ENCODE data around the gene HDLBP. TPM values are rescaled to one million over a fixed set of nuclear protein-coding genes. Genes with fewer than 3 reads are reported as not detected.

The HDLBP gene
- total RNA-seq, 2 experiments from 2014 or later, result 278 to 297 TPM

GRCh38 chr2:241193271-241193670, 122.2 kb downstream of the HDLBP start:
- DNase-seq, result no peak
- intact Hi-C loops (cut with micrococcal nuclease), result no loop called here
- Mint-ChIP-seq H3K4me1 (ENCODE audit: low read depth) (no peaks in the 10 kb centered on the region), H3K4me3 (no peak overlapping the region), H3K9me3 (no peaks in the 10 kb centered on the region), H3K27me3 (ENCODE audit: low read depth) (no peaks in the 10 kb centered on the region), H3K27ac (no peak overlapping the region), H3K36me3 (ENCODE audit: low read depth) (no peaks in the 10 kb centered on the region)
- CTCF ChIA-PET, result no interaction called here

DNA sequence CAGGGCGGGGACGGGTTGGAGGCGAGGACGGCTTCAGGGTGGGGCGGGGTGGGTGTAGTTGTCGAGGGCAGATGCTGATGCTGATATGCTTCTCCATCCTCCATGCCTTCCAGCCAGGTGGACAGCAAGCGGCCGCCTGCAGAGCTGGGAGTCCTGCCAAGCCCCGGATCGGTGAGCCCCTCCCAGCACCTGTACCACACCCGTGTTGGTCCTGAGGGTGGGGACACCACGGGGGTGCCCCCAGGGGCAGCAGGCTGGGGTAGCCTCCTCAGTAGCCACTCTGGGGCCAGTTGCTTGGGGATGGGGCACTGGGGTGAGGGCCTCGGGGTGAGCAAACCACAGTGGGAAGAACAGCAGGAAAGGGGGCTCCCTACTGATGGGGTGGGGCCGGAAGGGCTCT, 124.4 kb downstream of the HDLBP start:
- H3K27ac Mint-ChIP-seq, result no peak overlapping the region
- intact Hi-C loops (cut with micrococcal nuclease), result no loop called here
- H3K9me3 Mint-ChIP-seq, result no peaks in the 10 kb centered on the region
- no peaks in the 10 kb centered on the region for H3K4me1 Mint-ChIP-seq (ENCODE audit: low read depth)
- CTCF ChIA-PET, result no interaction called here
- no peak overlapping the region for H3K4me3 Mint-ChIP-seq
- no peaks in the 10 kb centered on the region for H3K27me3 Mint-ChIP-seq (ENCODE audit: low read depth)
- H3K36me3 Mint-ChIP-seq (ENCODE audit: low read depth), result no peaks in the 10 kb centered on the region
- DNase-seq, result no peak

DNA sequence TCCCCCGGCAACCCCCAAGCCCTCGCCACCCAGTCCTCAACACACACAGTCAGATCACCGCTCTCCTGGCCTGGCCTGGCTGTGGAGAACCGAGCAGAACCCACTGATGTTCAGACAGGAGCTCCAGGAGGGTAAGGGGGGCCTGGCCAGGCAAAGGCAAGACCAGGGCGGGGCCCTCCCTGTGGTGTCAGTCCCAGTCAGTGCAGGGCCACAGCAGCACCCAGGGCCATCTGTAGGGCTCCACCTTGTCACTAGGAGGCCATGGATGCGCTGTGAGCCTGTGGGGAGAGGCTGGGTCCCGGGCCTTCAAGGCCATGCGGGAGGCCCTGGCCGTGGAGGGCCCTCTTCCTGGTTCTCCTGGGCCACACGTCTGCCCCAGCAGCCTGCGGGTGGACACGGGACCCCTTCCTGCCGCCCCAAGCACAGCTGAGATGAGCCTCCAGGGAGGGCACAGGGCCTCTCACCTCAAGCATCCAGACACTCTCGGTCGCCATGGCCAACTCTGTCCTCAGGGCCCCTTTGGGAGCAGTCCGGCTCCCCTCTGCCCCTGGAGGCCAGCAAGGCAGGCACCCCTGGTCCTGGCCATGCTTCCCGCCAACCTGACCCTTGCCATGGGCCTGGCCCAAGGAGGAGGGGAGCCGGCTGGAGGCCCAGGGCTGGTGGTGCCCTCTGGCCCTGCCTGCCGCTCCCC, 125.0 kb downstream of the HDLBP start:
- no peaks in the 10 kb centered on the region for H3K36me3 Mint-ChIP-seq (ENCODE audit: low read depth)
- H3K9me3 Mint-ChIP-seq, result no peaks in the 10 kb centered on the region
- H3K27ac Mint-ChIP-seq, result no peak overlapping the region
- intact Hi-C loops (cut with micrococcal nuclease), result no loop called here
- no peaks in the 10 kb centered on the region for H3K4me1 Mint-ChIP-seq (ENCODE audit: low read depth)
- CTCF ChIA-PET, result no interaction called here
- no peaks in the 10 kb centered on the region for H3K27me3 Mint-ChIP-seq (ENCODE audit: low read depth)
- no peak overlapping the region for H3K4me3 Mint-ChIP-seq
- DNase-seq, result no peak

DNA sequence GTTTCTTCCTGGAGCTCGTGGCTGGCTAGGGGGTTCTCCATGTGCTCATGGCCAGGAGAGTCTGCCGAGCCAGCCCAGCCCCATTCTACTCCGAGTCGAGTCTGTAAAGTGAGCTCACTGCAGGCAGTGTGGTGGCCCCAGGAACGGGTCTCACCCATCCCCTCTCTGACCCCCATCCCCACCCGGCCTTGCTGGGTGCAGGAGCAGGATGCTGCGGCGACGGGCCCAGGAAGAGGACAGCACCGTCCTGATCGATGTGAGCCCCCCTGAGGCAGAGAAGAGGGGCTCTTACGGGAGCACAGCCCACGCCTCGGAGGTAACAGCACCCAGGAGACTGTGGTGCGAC, 125.6 kb downstream of the HDLBP start:
- Mint-ChIP-seq H3K4me1 (ENCODE audit: low read depth) (no peaks in the 10 kb centered on the region), H3K27me3 (ENCODE audit: low read depth) (no peaks in the 10 kb centered on the region), H3K36me3 (ENCODE audit: low read depth) (no peaks in the 10 kb centered on the region), H3K4me3 (no peak overlapping the region), H3K9me3 (no peaks in the 10 kb centered on the region), H3K27ac (no peak overlapping the region)
- CTCF ChIA-PET, result no interaction called here
- no peak for DNase-seq
- intact Hi-C loops (cut with micrococcal nuclease), result no loop called here

GRCh38 chr2:241189093-241189855, 126.2 kb downstream of the HDLBP start:
- Mint-ChIP-seq H3K36me3 (ENCODE audit: low read depth) (no peaks in the 10 kb centered on the region), H3K27ac (no peak overlapping the region), H3K4me1 (ENCODE audit: low read depth) (no peaks in the 10 kb centered on the region), H3K9me3 (no peaks in the 10 kb centered on the region), H3K27me3 (ENCODE audit: low read depth) (no peaks in the 10 kb centered on the region), H3K4me3 (no peak overlapping the region)
- intact Hi-C loops (cut with micrococcal nuclease), result no loop called here
- no peak for DNase-seq
- CTCF ChIA-PET, result no interaction called here

- Mint-ChIP-seq H3K36me3 (ENCODE audit: low read depth) (peaks cover 2% of the 10 kb centered on the region), H3K27ac (no peak within 1 kb of the TSS), H3K27me3 (ENCODE audit: low read depth) (no peaks in the 10 kb centered on the region), H3K4me1 (ENCODE audit: low read depth) (no peaks in the 10 kb centered on the region), H3K9me3 (no peaks in the 10 kb centered on the region), H3K4me3 (no peak within 1 kb of the TSS)
- CTCF ChIA-PET, result no interaction called here
- no peak for DNase-seq
- intact Hi-C loops (cut with micrococcal nuclease), result no loop called here
These were observed 126.9 kb downstream of the HDLBP start, which contains the start of gene ANO7 for GRCh38 chr2:241188361-241189092. TSS of gene ANO7 (plus strand) at chr2:241188677. CDS start at chr2:241190064, 1,387 bp downstream.

- CTCF ChIA-PET, result no interaction called here
- no peaks in the 10 kb centered on the region for H3K27me3 Mint-ChIP-seq (ENCODE audit: low read depth)
These were observed 127.6 kb downstream of the HDLBP start for GRCh38 chr2:241187918-241188234.

GRCh38 chr2:241187101-241187917, 128.2 kb downstream of the HDLBP start:
- H3K4me1 Mint-ChIP-seq (ENCODE audit: low read depth), result no peaks in the 10 kb centered on the region
- H3K4me3 Mint-ChIP-seq, result no peak overlapping the region
- H3K27ac Mint-ChIP-seq, result no peak overlapping the region
- peaks cover 2% of the 10 kb centered on the region for H3K36me3 Mint-ChIP-seq (ENCODE audit: low read depth)
- intact Hi-C loops (cut with micrococcal nuclease), result no loop called here
- CTCF ChIA-PET, result no interaction called here
- no peak for DNase-seq
- H3K9me3 Mint-ChIP-seq, result no peaks in the 10 kb centered on the region
- no peaks in the 10 kb centered on the region for H3K27me3 Mint-ChIP-seq (ENCODE audit: low read depth)

More at GRCh38 chr2:241187918-241188234, 127.6 kb downstream of the HDLBP start:
- peaks cover 2% of the 10 kb centered on the region for H3K36me3 Mint-ChIP-seq (ENCODE audit: low read depth)
- H3K4me3 Mint-ChIP-seq, result no peak overlapping the region
- H3K9me3 Mint-ChIP-seq, result no peaks in the 10 kb centered on the region
- H3K27ac Mint-ChIP-seq, result no peak overlapping the region
- intact Hi-C loops (cut with micrococcal nuclease), result no loop called here
- H3K4me1 Mint-ChIP-seq (ENCODE audit: low read depth), result no peaks in the 10 kb centered on the region
- DNase-seq, result no peak

GRCh38 chr2:241185961-241186360, 129.5 kb downstream of the HDLBP start:
- Mint-ChIP-seq H3K36me3 (ENCODE audit: low read depth) (peaks cover 2% of the 10 kb centered on the region), H3K9me3 (no peaks in the 10 kb centered on the region), H3K27ac (no peak overlapping the region), H3K27me3 (ENCODE audit: low read depth) (no peaks in the 10 kb centered on the region), H3K4me1 (ENCODE audit: low read depth) (no peaks in the 10 kb centered on the region), H3K4me3 (no peak overlapping the region)
- intact Hi-C loops (cut with micrococcal nuclease), result no loop called here
- CTCF ChIA-PET, result no interaction called here
- no peak for DNase-seq

DNA sequence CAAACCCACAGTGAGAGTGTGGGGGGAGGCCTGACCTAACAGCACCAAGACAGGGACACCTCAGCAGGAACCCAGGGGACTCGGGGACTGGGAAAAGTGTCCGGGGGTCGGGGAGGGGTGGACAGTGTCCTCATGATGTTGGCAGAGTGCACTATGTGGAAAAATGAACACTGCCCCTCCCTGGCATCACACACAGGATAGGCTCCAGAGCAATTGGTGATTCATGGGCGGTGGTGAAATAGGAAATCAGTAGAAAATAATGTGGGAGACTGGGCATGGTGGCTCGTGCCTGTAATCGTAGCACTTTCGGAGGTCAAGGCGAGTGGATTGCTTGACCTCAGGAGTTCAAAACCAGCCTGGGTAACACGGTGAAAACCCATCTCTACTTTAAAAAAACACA, 130.6 kb downstream of the HDLBP start:
- CTCF ChIA-PET, result no interaction called here
- intact Hi-C loops (cut with micrococcal nuclease), result no loop called here
- Mint-ChIP-seq H3K4me3 (no peak overlapping the region), H3K27ac (no peak overlapping the region), H3K9me3 (no peaks in the 10 kb centered on the region), H3K36me3 (ENCODE audit: low read depth) (peaks cover 4% of the 10 kb centered on the region), H3K27me3 (ENCODE audit: low read depth) (no peaks in the 10 kb centered on the region), H3K4me1 (ENCODE audit: low read depth) (peaks cover under 1% of the 10 kb centered on the region)
- no peak for DNase-seq

DNA sequence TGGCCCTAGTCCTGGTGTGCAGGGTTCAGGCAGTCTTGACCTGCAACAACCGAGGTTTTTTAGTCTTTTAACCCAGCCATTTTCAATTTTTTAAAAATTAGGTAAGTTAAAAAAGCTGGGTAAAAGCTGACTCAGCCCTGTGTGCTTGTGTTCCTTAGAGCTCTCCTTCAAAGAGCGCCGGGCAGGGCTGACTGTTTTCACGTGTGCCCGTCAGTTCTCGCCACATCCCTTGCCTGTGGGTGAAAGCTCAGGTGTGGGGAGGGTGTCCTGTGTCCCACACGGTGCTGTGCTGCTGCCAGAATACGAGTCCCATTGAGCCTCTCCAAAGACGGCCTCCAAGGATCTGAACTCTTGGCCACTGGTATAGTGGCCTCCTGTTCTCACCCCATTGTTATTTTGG, 132.3 kb downstream of the HDLBP start:
- CTCF ChIA-PET, result no interaction called here
- H3K4me1 Mint-ChIP-seq (ENCODE audit: low read depth), result peaks cover 8% of the 10 kb centered on the region
- no peak for DNase-seq
- no peaks in the 10 kb centered on the region for H3K27me3 Mint-ChIP-seq (ENCODE audit: low read depth)
- H3K36me3 Mint-ChIP-seq (ENCODE audit: low read depth), result peaks cover 15% of the 10 kb centered on the region
- H3K27ac Mint-ChIP-seq, result no peak overlapping the region
- intact Hi-C loops (cut with micrococcal nuclease), result no loop called here
- H3K9me3 Mint-ChIP-seq, result no peaks in the 10 kb centered on the region
- H3K4me3 Mint-ChIP-seq, result no peak overlapping the region

GRCh38 chr2:241182531-241183133, 132.8 kb downstream of the HDLBP start:
- intact Hi-C loops (cut with micrococcal nuclease), result no loop called here
- Mint-ChIP-seq H3K36me3 (ENCODE audit: low read depth) (peaks cover 15% of the 10 kb centered on the region), H3K9me3 (no peaks in the 10 kb centered on the region), H3K4me1 (ENCODE audit: low read depth) (peaks cover 8% of the 10 kb centered on the region), H3K27me3 (ENCODE audit: low read depth) (no peaks in the 10 kb centered on the region), H3K4me3 (no peak overlapping the region), H3K27ac (no peak overlapping the region)
- CTCF ChIA-PET, result no interaction called here
- DNase-seq, result no peak

All from activated naive CD4-positive, alpha-beta T cell treated with anti-CD3 and anti-CD28 coated beads for 36 hours (primary cell).